T-helper 17 cell (primary cell): ENCODE results near the gene PFKFB1. TPM values are rescaled to one million over a fixed set of nuclear protein-coding genes. Genes with fewer than 3 reads are reported as not detected.
A peak's percentile ranks its signal among the peaks of the same experiment; 100 is the strongest.
"Not testable (repeated sequence)": the region's sequence is repeated elsewhere in the genome, so short reads cannot be mapped to it uniquely, and the experiment has no call there.

Experiments used
- ATAC-seq: fragments of 150-1000 bp; cut with Tn5 transposase; 2 replicates; pipeline ENCODE4 v1.10.0; 2021; ENCODE audit warnings: mild to moderate bottlenecking, moderate library complexity
- DNase-seq, 3 donors: peaks; one replicate each; pipeline versions ENCODE4 v3.0.0 to v3.0.0-alpha.2; 2020 to 2021
- H3K9me3 ChIP-seq: one replicate; pipeline ENCODE4 v1.7.0; 2013; ENCODE audit warnings: low read length, mild to moderate bottlenecking; ENCODE audit not compliant: control insufficient read depth, poor library complexity, severe bottlenecking
- H3K27ac Mint-ChIP-seq: one replicate; pipeline ENCODE4 v1.8.0; 2022; ENCODE audit warnings: mild to moderate bottlenecking, moderate library complexity, mixed read lengths
- H3K27me3 Mint-ChIP-seq: one replicate; pipeline ENCODE4 v1.8.0; 2022; ENCODE audit warnings: mixed read lengths
- H3K36me3 Mint-ChIP-seq: one replicate; pipeline ENCODE4 v1.8.0; 2022; ENCODE audit warnings: low read depth, mixed read lengths
- H3K4me1 Mint-ChIP-seq: one replicate; pipeline ENCODE4 v1.8.0; 2022; ENCODE audit warnings: mild to moderate bottlenecking, mixed read lengths
- H3K4me3 Mint-ChIP-seq: one replicate; pipeline ENCODE4 v1.8.0; 2022; ENCODE audit warnings: mild to moderate bottlenecking, moderate library complexity, mixed read lengths
- total RNA-seq, 4 donors: library from RNA in 2 of 4; stranded (reverse) in 2 of 4; gene quantifications; one replicate each; pipeline ENCODE4 v1.2.3 and lab custom pipeline; 2022 to 2026

The PFKFB1 gene
- total RNA-seq, 2 donors from 2014 or later: 0.27 to 0.42 TPM

DNA sequence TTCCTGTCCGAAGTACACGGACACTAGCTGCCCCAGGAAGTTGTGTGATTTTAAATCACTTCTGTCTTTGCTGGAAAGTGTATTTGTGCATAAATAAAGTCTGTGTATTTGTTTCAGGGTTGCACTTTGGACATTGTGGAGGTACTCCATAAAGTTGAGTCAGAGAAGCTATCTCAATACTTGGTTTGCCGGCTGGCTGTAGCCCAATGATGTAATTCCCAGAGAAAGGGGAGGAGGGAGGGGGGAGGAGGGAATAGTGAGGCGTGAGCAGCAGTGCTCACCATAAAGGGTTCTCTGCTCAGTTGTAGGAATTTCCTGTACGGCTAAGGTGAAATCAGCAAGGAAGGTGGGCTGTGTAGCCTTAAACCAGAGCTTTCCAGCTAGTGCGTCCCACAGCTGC lies 13.7 kb upstream of the PFKFB1 start:
- H3K27me3 Mint-ChIP-seq: no peaks in the 10 kb centered on the region
- peaks cover 5% of the 10 kb centered on the region for H3K36me3 Mint-ChIP-seq
- H3K4me1 Mint-ChIP-seq: peaks cover 8% of the 10 kb centered on the region
- no peak for ATAC-seq
- H3K4me3 Mint-ChIP-seq: no peak overlapping the region
- H3K9me3 ChIP-seq: no peaks in the 10 kb centered on the region
- DNase-seq: no peak
- no peak overlapping the region for H3K27ac Mint-ChIP-seq

DNA sequence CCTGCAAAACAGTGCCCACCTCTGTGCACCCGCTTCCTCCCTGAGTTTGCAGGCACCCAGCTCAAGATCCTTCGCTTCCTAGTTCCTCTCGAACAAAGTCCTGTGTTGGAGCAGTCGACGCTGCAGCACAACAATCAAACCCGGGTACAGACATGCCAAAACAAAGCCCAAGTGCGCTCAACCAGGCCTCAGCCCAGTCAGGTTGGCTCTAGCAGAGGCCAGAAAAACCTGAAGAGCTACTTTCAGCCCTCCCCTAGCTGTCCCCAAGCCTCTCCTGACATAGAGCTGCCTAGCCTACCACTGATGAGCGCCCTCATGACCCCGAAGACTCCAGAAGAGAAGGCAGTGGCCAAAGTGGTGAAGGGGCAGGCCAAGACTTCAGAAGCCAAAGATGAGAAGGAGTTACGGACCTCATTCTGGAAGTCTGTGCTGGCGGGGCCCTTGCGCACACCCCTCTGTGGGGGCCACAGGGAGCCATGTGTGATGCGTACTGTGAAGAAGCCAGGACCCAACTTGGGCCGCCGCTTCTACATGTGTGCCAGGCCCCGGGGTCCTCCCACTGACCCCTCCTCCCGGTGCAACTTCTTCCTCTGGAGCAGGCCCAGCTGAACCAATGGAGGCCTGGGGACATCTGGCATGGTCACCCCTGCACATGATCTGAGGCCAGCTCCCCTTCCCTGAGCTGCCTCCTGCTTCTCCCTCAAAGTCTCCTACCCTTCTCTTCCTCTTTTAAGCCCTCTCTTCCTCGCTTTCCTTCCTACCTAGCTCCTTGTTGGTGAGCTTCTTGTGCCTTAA lies 13.0 kb upstream of the PFKFB1 start:
- H3K4me1 Mint-ChIP-seq: peaks cover 8% of the 10 kb centered on the region
- no peak overlapping the region for H3K27ac Mint-ChIP-seq
- DNase-seq: no peak
- no peak for ATAC-seq
- H3K9me3 ChIP-seq: no peaks in the 10 kb centered on the region
- H3K36me3 Mint-ChIP-seq: peaks cover 5% of the 10 kb centered on the region
- no peaks in the 10 kb centered on the region for H3K27me3 Mint-ChIP-seq
- no peak overlapping the region for H3K4me3 Mint-ChIP-seq

DNA sequence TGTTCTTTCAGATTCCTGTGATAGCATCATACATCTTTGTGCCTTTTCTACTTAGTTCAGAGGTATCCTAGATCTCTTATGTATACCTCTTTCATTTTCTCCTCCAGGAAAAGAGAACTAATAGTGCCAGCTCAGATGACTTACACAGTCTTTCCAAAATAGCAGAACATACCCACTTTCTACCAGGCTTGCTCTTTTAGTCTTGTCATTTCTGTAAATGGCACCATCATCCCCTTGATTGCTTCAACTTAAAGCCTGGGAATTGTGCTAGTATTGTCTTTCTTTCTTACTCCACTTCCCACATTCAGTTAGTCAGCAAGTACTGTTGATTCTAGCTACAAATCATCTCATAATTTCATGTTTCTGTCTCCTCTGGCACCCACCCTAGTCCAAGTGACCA lies 11.3 kb upstream of the PFKFB1 start:
- peaks cover 18% of the 10 kb centered on the region for H3K4me1 Mint-ChIP-seq
- no peak overlapping the region for H3K4me3 Mint-ChIP-seq
- peaks cover 5% of the 10 kb centered on the region for H3K36me3 Mint-ChIP-seq
- no peak for ATAC-seq
- DNase-seq: no peak
- H3K9me3 ChIP-seq: no peaks in the 10 kb centered on the region
- H3K27ac Mint-ChIP-seq: no peak overlapping the region
- H3K27me3 Mint-ChIP-seq: no peaks in the 10 kb centered on the region

DNA sequence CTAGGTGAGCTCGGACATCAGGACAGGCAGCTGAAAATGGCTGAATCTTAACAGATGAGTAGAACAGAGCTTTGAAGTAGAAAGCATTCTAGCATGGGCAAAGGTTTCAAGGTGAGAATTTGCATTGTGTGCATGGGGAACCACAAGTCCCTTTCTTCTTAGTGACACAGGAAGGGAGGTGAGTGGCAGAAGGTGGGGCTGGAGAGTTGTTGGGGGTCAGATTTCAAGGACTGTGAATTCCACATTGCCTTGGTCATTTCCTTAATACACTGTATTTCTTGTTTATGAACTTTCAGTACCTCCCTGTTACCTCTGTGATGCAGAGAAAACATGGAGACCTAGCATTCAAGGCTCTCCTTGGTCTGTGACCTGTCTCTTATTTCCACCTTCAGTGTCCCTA lies 10.2 kb upstream of the PFKFB1 start:
- H3K4me1 Mint-ChIP-seq: peaks cover 21% of the 10 kb centered on the region
- ATAC-seq: no peak
- H3K4me3 Mint-ChIP-seq: no peak overlapping the region
- DNase-seq: no peak
- no peaks in the 10 kb centered on the region for H3K27me3 Mint-ChIP-seq
- no peaks in the 10 kb centered on the region for H3K9me3 ChIP-seq
- no peak overlapping the region for H3K27ac Mint-ChIP-seq
- H3K36me3 Mint-ChIP-seq: peaks cover 5% of the 10 kb centered on the region

GRCh38 chrX:54999717-55000598 lies 6.0 kb upstream of the PFKFB1 start, which contains the start of gene APEX2:
APEX2 (plus strand) TSS chrX:55000363; CDS start chrX:55000423, 60 bp downstream.
- Mint-ChIP-seq H3K36me3 (no peaks in the 10 kb centered on the region), H3K27ac (peak within 1 kb of the TSS; percentile 97)

GRCh38 chrX:54995621-54996020 lies 1.6 kb upstream of the PFKFB1 start:
- Mint-ChIP-seq H3K36me3 (no peaks in the 10 kb centered on the region), H3K4me3 (no peak overlapping the region), H3K4me1 (peaks cover 7% of the 10 kb centered on the region)

More at GRCh38 chrX:54999717-55000598, 6.0 kb upstream of the PFKFB1 start, which contains the start of gene APEX2:
- peak; percentile 73 to 81 (median 76) for DNase-seq
- ATAC-seq: peak; percentile 96
- Mint-ChIP-seq H3K4me1 (peaks cover 15% of the 10 kb centered on the region), H3K27me3 (no peaks in the 10 kb centered on the region), H3K4me3 (peak within 1 kb of the TSS; percentile 93)
- H3K9me3 ChIP-seq: no peaks in the 10 kb centered on the region

DNA sequence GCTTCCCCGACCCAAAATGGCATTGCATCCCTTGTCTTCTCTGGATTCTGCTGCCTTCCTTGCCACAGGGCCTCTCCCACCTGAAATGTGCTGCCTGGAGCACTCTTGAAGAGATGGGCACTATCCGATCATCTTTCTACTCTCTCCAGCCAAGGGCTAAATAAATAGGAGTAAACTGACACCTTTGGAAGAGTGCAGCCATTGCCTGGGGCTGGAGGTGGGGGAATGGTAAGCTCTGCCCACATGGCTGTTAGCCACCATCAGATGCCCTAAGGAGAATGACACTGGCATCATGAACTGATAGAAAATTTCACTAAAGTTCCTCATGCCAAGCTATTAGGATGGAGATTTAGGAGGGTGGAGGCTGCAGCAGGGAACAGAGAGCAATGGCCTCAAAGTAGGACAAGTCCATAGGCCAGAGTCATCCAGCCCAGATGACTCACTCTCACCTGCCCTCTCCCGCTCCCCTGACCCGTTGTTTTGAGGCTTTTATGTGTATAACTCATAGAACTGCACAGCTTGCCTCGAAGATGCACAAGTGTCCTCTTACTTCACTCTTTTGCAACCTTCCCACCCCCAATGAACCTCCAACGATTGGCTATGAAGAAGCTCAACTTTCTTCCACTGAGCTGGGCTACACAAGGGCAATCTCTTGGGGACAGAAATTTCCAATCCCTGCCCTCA lies 822 bp upstream of the PFKFB1 start:
- Mint-ChIP-seq H3K27ac (no peak overlapping the region), H3K36me3 (no peaks in the 10 kb centered on the region), H3K4me1 (peaks cover 2% of the 10 kb centered on the region), H3K4me3 (no peak overlapping the region), H3K27me3 (no peaks in the 10 kb centered on the region)
- DNase-seq: no peak
- no peak for ATAC-seq
- H3K9me3 ChIP-seq: no peaks in the 10 kb centered on the region

More at GRCh38 chrX:54995621-54996020, 1.6 kb upstream of the PFKFB1 start:
- Mint-ChIP-seq H3K27ac (no peak overlapping the region), H3K27me3 (no peaks in the 10 kb centered on the region)
- ATAC-seq (no peak), DNase-seq (no peak)
- H3K9me3 ChIP-seq: no peaks in the 10 kb centered on the region

GRCh38 chrX:54992911-54993622 lies 921 bp downstream of the PFKFB1 start:
- ATAC-seq (no peak), DNase-seq (no peak)
- no peaks in the 10 kb centered on the region for H3K27me3 Mint-ChIP-seq
- H3K36me3 Mint-ChIP-seq: no peaks in the 10 kb centered on the region
- no peaks in the 10 kb centered on the region for H3K4me1 Mint-ChIP-seq
- H3K9me3 ChIP-seq: no peaks in the 10 kb centered on the region
- no peak overlapping the region for H3K4me3 Mint-ChIP-seq
- H3K27ac Mint-ChIP-seq: no peak overlapping the region

GRCh38 chrX:54991706-54992105 lies 2.3 kb downstream of the PFKFB1 start:
- DNase-seq (no peak), ATAC-seq (no peak)
- H3K4me3 Mint-ChIP-seq: no peak overlapping the region
- peaks cover 2% of the 10 kb centered on the region for H3K36me3 Mint-ChIP-seq
- no peaks in the 10 kb centered on the region for H3K9me3 ChIP-seq
- no peak overlapping the region for H3K27ac Mint-ChIP-seq
- H3K4me1 Mint-ChIP-seq: no peaks in the 10 kb centered on the region
- no peaks in the 10 kb centered on the region for H3K27me3 Mint-ChIP-seq

- not testable (repeated sequence) for H3K9me3 ChIP-seq, H3K36me3 Mint-ChIP-seq, H3K4me1 Mint-ChIP-seq, H3K4me3 Mint-ChIP-seq, ATAC-seq, H3K27ac Mint-ChIP-seq, DNase-seq, H3K27me3 Mint-ChIP-seq
Measured at GRCh38 chrX:54983306-54983705, 10.7 kb downstream of the PFKFB1 start.

GRCh38 chrX:54980334-54980733 lies 13.7 kb downstream of the PFKFB1 start:
- no peaks in the 10 kb centered on the region for H3K27me3 Mint-ChIP-seq
- no peaks in the 10 kb centered on the region for H3K36me3 Mint-ChIP-seq
- no peak overlapping the region for H3K4me3 Mint-ChIP-seq
- no peaks in the 10 kb centered on the region for H3K9me3 ChIP-seq
- DNase-seq: no peak
- H3K27ac Mint-ChIP-seq: no peak overlapping the region
- H3K4me1 Mint-ChIP-seq: no peaks in the 10 kb centered on the region
- ATAC-seq: no peak

DNA sequence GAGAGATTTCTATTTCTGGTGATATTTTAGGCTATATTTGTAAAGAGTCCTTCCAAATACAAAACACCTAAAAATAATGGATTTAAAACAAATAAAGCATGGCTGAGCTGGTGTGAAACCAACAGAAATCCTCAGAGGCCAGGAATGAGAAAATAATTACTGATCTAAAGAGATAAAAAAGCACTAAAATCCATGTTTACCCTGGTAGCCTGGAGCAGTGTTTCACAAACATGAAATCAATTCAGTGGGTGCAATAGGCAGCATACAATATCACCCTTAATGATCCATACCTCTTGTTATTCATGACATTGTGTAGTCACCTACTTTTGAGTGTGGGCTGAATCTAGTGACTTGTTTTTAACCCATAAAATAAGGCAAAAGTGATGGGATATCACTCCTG lies 14.6 kb downstream of the PFKFB1 start:
- H3K4me1 Mint-ChIP-seq: no peaks in the 10 kb centered on the region
- DNase-seq: no peak
- no peaks in the 10 kb centered on the region for H3K9me3 ChIP-seq
- ATAC-seq: no peak
- no peak overlapping the region for H3K4me3 Mint-ChIP-seq
- H3K27ac Mint-ChIP-seq: no peak overlapping the region
- H3K36me3 Mint-ChIP-seq: no peaks in the 10 kb centered on the region
- H3K27me3 Mint-ChIP-seq: no peaks in the 10 kb centered on the region
